ENCODE measurements around the gene DNAJC21. TPM values are rescaled to one million over a fixed set of nuclear protein-coding genes. Genes with fewer than 3 reads are reported as not detected.

The DNAJC21 gene
- polyA plus RNA-seq, 1 donor (not counting 4 experiments of a cell fraction or from before 2014, with no cell fraction given) = 29.6 TPM

DNA sequence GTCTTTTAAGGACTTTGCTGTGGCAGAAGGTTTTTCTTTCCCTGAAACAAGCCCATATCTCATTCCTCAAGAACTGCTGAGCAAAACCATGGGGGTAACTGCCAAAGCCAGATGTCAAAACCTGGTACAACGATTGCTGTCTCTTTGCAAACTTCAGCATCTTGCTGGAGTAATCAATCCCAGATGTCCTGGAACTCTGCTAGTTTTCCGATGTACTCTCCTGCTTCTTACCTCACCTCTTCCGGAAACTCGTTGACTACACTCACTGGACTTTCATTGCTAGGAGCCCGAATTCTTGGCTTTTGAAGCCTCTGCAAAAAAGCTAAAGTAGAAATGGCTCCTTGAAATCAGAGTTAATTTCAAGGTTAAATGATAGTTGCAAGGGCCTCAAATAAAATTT lies 37.4 kb upstream of the DNAJC21 start:
- Histone ChIP-seq H3K9ac (ENCODE audit: control insufficient read depth, extremely low read depth, insufficient read depth, low read length) (no peak overlapping the region), H3K4me3 (ENCODE audit: control insufficient read depth in 2 of 3, extremely low read depth in 1 of 3, insufficient read depth in 2 of 3, low read depth in 1 of 3, low read length in 3 of 3) (no peak overlapping the region), H2AFZ (ENCODE audit: control insufficient read depth, low read length) (no peak overlapping the region), H3K4me2 (ENCODE audit: control insufficient read depth, extremely low read depth, insufficient read depth, low read depth, low read length) (no peak overlapping the region), H3K27ac (ENCODE audit: control insufficient read depth, insufficient read depth, low read length) (no peak overlapping the region), H3K79me2 (ENCODE audit: control insufficient read depth, insufficient read depth, low read length) (no peaks in the 10 kb centered on the region), H3K27me3 (ENCODE audit: control insufficient read depth, extremely low read depth, insufficient read depth, low read length) (no peaks in the 10 kb centered on the region), H4K20me1 (ENCODE audit: control insufficient read depth, extremely low read depth, insufficient read depth, low read length) (no peaks in the 10 kb centered on the region), H3K4me1 (ENCODE audit: control insufficient read depth, extremely low read depth, insufficient read depth, low read length) (no peaks in the 10 kb centered on the region), H3K9me1 (ENCODE audit: control insufficient read depth, extremely low read depth, insufficient read depth, low read length) (no peaks in the 10 kb centered on the region), H3K36me3 (ENCODE audit: control insufficient read depth in 2 of 2, extremely low read depth in 1 of 2, insufficient read depth in 2 of 2, low read length in 2 of 2) (no peaks in the 10 kb centered on the region), H3K9me3 (ENCODE audit: control insufficient read depth, low read depth, low read length) (no peaks in the 10 kb centered on the region)
- dilution Hi-C loops (cut with MboI; ENCODE audit: extremely low pct_ligation_motif_present, low sequenced_read_pairs) = no loop called here
- no peak for TF ChIP-seq EZH2 (IDR thresholded peaks at IDR 0.05; ENCODE audit: low read length)
- TF ChIP-seq, protein P1, sequence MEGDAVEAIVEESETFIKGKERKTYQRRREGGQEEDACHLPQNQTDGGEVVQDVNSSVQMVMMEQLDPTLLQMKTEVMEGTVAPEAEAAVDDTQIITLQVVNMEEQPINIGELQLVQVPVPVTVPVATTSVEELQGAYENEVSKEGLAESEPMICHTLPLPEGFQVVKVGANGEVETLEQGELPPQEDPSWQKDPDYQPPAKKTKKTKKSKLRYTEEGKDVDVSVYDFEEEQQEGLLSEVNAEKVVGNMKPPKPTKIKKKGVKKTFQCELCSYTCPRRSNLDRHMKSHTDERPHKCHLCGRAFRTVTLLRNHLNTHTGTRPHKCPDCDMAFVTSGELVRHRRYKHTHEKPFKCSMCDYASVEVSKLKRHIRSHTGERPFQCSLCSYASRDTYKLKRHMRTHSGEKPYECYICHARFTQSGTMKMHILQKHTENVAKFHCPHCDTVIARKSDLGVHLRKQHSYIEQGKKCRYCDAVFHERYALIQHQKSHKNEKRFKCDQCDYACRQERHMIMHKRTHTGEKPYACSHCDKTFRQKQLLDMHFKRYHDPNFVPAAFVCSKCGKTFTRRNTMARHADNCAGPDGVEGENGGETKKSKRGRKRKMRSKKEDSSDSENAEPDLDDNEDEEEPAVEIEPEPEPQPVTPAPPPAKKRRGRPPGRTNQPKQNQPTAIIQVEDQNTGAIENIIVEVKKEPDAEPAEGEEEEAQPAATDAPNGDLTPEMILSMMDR (optimal IDR thresholded peaks at IDR 0.05 in 1 of 3, IDR thresholded peaks at IDR 0.05 in 1 of 3, conservative IDR thresholded peaks at IDR 0.05 in 1 of 3; ENCODE audit: extremely low read depth in 1 of 3, insufficient read depth in 2 of 3, low read length in 3 of 3) = no peak
- no peak for DNase-seq (ENCODE audit: low read depth, low spot score)
- FAIRE-seq = no peak

DNA sequence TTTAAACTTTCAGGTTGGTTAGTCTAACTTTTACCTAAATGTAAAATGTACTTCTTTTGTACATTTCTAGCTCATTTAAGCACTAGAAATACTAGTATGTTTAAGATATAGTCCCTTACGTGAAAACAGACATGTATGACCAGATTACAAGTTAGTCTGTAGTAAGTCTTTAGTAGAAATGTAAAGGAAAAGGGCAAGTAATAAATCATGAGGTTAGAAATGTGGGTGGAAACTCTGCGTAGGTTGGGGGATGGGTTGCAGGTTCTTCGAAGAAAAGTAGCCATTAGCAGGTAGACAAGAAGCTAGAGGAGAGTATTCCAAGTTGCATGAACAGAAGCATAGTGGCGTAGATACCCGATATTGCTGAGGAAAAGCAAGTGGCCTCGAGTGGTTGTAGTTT lies 36.9 kb upstream of the DNAJC21 start:
- H3K27me3 ChIP-seq (ENCODE audit: control insufficient read depth, extremely low read depth, insufficient read depth, low read length) = no peaks in the 10 kb centered on the region
- H3K9me1 ChIP-seq (ENCODE audit: control insufficient read depth, extremely low read depth, insufficient read depth, low read length) = no peaks in the 10 kb centered on the region
- no peak overlapping the region for H3K4me2 ChIP-seq (ENCODE audit: control insufficient read depth, extremely low read depth, insufficient read depth, low read depth, low read length)
- no peaks in the 10 kb centered on the region for H3K79me2 ChIP-seq (ENCODE audit: control insufficient read depth, insufficient read depth, low read length)
- TF ChIP-seq, protein P1 (optimal IDR thresholded peaks at IDR 0.05 in 1 of 3, IDR thresholded peaks at IDR 0.05 in 1 of 3, conservative IDR thresholded peaks at IDR 0.05 in 1 of 3; ENCODE audit: extremely low read depth in 1 of 3, insufficient read depth in 2 of 3, low read length in 3 of 3) = no peak
- no peak for TF ChIP-seq EZH2 (IDR thresholded peaks at IDR 0.05; ENCODE audit: low read length)
- H3K4me3 ChIP-seq (ENCODE audit: control insufficient read depth in 2 of 3, extremely low read depth in 1 of 3, insufficient read depth in 2 of 3, low read depth in 1 of 3, low read length in 3 of 3) = no peak overlapping the region
- no peak overlapping the region for H3K9ac ChIP-seq (ENCODE audit: control insufficient read depth, extremely low read depth, insufficient read depth, low read length)
- dilution Hi-C loops (cut with MboI; ENCODE audit: extremely low pct_ligation_motif_present, low sequenced_read_pairs) = no loop called here
- no peaks in the 10 kb centered on the region for H3K4me1 ChIP-seq (ENCODE audit: control insufficient read depth, extremely low read depth, insufficient read depth, low read length)
- no peak for FAIRE-seq
- DNase-seq (ENCODE audit: low read depth, low spot score) = no peak
- no peaks in the 10 kb centered on the region for H4K20me1 ChIP-seq (ENCODE audit: control insufficient read depth, extremely low read depth, insufficient read depth, low read length)
- H2AFZ ChIP-seq (ENCODE audit: control insufficient read depth, low read length) = no peak overlapping the region
- no peaks in the 10 kb centered on the region for H3K9me3 ChIP-seq (ENCODE audit: control insufficient read depth, low read depth, low read length)
- no peak overlapping the region for H3K27ac ChIP-seq (ENCODE audit: control insufficient read depth, insufficient read depth, low read length)
- no peaks in the 10 kb centered on the region for H3K36me3 ChIP-seq (ENCODE audit: control insufficient read depth in 2 of 2, extremely low read depth in 1 of 2, insufficient read depth in 2 of 2, low read length in 2 of 2)

Measured in keratinocyte (primary cell).